Cardiac septum (tissue), 1 donor: ENCODE results near the gene CACNA1D. TPM values are rescaled to one million over a fixed set of nuclear protein-coding genes. Genes with fewer than 3 reads are reported as not detected.
"Not testable (repeated sequence)": the region's sequence is repeated elsewhere in the genome, so short reads cannot be mapped to it uniquely, and the experiment has no call there.

Experiments
- DNase-seq: peaks from one replicate; pipeline ENCODE4 v3.0.0-alpha.2; 2020; ENCODE audit warnings: low spot score
- intact Hi-C: fragments of 100-400 bp; cut with DNase I; formaldehyde crosslinking; loops from one replicate; pipeline ENCODE4 v1.14.0; 2022
- total RNA-seq: library from RNA; stranded (reverse); fragmentation: NEBNext Ultra II Directional; extraction: Animal tissue kit (Norgen Biotek cat#: 25700); gene quantifications from one replicate; pipeline ENCODE4 v1.2.1, GENCODE V29; 2021
- donor health status: DM: no; HTN: no; CAD: no.

Gene CACNA1D
- total RNA-seq, 1 donor from 2014 or later, result 0.46 TPM

GRCh38 chr3:53633197-53633787 is 138.9 kb downstream of the CACNA1D start:
- no peak for DNase-seq
- intact Hi-C loops, result no loop called here

GRCh38 chr3:53635041-53635440 is 140.6 kb downstream of the CACNA1D start:
- intact Hi-C loops, result no loop called here
- no peak for DNase-seq

- DNase-seq, intact Hi-C loops: not testable (repeated sequence)
Observed at GRCh38 chr3:53638806-53639205, 144.4 kb downstream of the CACNA1D start.

- DNase-seq, result no peak
- intact Hi-C loops, result no loop called here
Observed at GRCh38 chr3:53641397-53641796, 147.0 kb downstream of the CACNA1D start.

- intact Hi-C loops, result no loop called here
- DNase-seq, result no peak
Observed at GRCh38 chr3:53642211-53642610, 147.8 kb downstream of the CACNA1D start.

GRCh38 chr3:53643757-53644156 is 149.3 kb downstream of the CACNA1D start:
- DNase-seq, result no peak
- intact Hi-C loops, result no loop called here

GRCh38 chr3:53645754-53646153 is 151.3 kb downstream of the CACNA1D start:
- intact Hi-C loops, result no loop called here
- DNase-seq, result no peak

GRCh38 chr3:53646723-53647122 is 152.3 kb downstream of the CACNA1D start:
- intact Hi-C loops, result no loop called here
- no peak for DNase-seq

GRCh38 chr3:53649816-53650215 is 155.4 kb downstream of the CACNA1D start:
- intact Hi-C loops, result no loop called here
- DNase-seq, result no peak

GRCh38 chr3:53650424-53650823 is 156.0 kb downstream of the CACNA1D start:
- intact Hi-C loops, result no loop called here
- DNase-seq, result no peak

- intact Hi-C loops, result no loop called here
- DNase-seq, result no peak
Observed at GRCh38 chr3:53650928-53651661, 156.7 kb downstream of the CACNA1D start.

GRCh38 chr3:53651927-53652326 is 157.5 kb downstream of the CACNA1D start:
- intact Hi-C loops, result no loop called here
- DNase-seq, result no peak

- no peak for DNase-seq
- intact Hi-C loops, result no loop called here
Observed at GRCh38 chr3:53657651-53658050, 163.2 kb downstream of the CACNA1D start.

GRCh38 chr3:53658613-53659193 is 164.3 kb downstream of the CACNA1D start:
- intact Hi-C loops, result no loop called here
- DNase-seq, result no peak

GRCh38 chr3:53659996-53660395 is 165.6 kb downstream of the CACNA1D start:
- intact Hi-C loops, result no loop called here
- no peak for DNase-seq

- DNase-seq, result no peak
- intact Hi-C loops, result no loop called here
Observed at GRCh38 chr3:53661480-53661879, 167.1 kb downstream of the CACNA1D start.

- intact Hi-C loops, DNase-seq: not testable (repeated sequence)
Observed at GRCh38 chr3:53664812-53665211, 170.4 kb downstream of the CACNA1D start.

- no peak for DNase-seq
- intact Hi-C loops, result no loop called here
Observed at GRCh38 chr3:53665608-53666425, 171.4 kb downstream of the CACNA1D start.

GRCh38 chr3:53668872-53669271 is 174.5 kb downstream of the CACNA1D start:
- intact Hi-C loops, result no loop called here
- DNase-seq, result no peak

GRCh38 chr3:53670721-53671120 is 176.3 kb downstream of the CACNA1D start:
- no peak for DNase-seq
- intact Hi-C loops, result no loop called here
